RCC 7860 (cell line): Measurements from ENCODE around the gene RNF207.
A peak's percentile ranks its signal among the peaks of the same experiment; 100 is the strongest.

ENCODE experiments used
- DNase-seq: peaks from one replicate; pipeline ENCODE4 v3.0.0-alpha.2; 2015; ENCODE audit warnings: low spot score
- FAIRE-seq: peaks from 2 replicates; lab custom pipeline; 2012; peaks lifted over from hg19 to GRCh38; lab: Jason Lieb, UNC

RNF207 gene

DNA sequence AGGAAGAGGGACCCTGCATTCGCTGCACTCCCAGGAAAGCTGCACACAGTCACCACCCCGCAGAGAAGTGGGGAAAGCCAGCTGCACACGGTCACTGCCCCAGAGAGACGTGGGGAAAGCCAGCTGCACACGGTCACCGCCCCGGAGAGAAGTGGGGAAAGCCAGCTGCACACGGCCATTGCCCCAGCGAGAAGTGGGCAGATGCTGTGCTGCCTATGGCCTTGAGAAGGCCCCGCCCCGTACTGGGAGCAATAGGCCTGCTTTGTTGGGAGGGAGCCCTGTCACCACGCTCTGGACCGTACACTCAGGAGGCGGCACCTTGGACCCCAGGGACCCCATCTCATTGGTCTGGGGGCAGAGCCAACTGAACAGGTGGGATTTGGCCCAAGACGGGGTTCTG lies 59.2 kb downstream of the RNF207 start:
- DNase-seq (no peak), FAIRE-seq (no peak)

DNA sequence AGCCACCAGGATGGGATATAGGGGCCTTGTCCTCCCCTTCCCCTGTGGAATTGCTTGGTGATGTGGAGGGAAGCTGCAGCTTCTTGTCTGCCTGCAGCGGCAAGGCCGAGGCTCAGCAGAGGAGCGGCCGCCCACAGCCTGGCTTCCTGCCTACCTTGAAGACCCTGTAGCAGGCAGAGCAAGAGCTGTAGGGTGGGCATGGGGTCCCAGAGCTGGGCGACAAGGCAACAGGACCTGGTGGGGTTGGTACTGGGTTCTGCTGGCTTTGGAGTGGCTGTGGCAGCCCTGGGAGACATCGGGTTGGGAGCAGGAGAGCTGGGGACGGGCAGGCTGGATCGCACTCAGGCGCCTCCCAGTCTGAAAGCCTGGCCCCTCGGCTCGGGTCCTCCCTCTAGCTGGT lies 60.7 kb downstream of the RNF207 start:
- FAIRE-seq = no peak
- no peak for DNase-seq

DNA sequence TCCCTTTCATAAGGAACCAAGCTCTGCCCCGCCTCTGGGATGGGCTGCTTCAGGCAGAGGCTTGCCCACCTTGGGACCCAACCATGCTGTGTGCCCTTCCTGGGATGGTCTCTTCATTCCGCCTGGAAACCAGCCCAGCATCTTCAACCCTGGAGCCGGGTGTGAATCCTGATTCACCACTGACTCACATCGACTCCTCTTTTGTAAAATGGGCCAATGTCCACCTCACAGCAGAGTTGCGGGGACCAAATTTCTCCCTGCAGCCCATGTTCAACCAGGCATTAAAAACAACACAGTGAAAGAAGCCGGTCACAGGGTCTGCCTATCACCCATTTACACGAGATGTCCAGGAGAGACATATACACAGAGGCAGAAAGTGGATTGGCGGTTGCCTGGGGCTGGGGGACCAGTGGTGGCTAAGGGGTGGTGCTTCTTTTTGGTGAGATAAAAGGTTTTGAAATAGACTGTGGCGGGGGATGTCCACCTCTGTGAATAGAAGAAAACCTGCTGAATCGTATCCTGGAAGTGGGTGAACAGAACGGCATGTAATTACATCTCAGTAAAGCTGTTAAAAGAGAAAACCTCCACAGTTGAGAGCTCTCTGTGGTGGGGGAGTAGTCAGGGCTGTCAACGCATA lies 61.9 kb downstream of the RNF207 start:
- no peak for FAIRE-seq
- peak; percentile 52 for DNase-seq

DNA sequence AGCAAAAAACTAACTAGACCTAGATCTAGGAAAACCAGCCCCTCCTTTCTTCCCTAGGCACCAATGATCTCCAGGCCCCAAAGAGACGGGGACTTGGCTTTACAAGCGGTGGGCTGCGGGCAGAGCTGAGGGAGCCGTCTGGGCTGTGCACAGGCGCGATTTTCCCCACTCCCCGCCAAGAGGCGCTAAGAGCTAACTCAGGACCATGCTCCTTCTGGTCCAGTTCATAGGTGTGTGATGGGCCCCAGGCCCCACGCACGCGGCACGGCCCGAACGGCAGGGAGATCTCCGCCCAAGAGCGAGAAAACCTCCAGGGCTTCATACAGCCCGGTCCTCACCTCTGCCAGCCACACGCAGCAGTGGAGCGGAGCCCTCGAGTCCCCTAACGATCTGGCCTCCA lies 62.5 kb downstream of the RNF207 start:
- DNase-seq (no peak), FAIRE-seq (no peak)

DNA sequence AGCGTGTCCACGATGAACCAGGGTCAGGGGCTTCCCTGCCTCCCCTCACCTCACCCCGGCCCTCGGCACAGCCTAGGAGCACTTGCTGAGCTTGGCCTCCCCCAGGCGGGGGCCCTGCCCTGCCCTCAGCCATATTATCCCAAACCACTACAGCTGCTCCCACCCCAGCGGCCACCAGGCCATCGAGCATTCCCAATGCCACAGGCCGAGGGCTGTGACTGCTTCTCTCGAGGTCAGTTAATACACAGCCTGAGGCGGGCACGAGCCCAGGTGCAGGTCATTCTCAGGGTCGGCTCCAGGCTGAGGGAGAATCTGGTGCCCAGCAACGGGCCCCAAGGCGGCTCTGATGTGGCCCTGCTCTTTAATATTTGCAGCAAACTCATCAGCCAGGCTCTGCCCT lies 63.4 kb downstream of the RNF207 start:
- DNase-seq (no peak), FAIRE-seq (no peak)

DNA sequence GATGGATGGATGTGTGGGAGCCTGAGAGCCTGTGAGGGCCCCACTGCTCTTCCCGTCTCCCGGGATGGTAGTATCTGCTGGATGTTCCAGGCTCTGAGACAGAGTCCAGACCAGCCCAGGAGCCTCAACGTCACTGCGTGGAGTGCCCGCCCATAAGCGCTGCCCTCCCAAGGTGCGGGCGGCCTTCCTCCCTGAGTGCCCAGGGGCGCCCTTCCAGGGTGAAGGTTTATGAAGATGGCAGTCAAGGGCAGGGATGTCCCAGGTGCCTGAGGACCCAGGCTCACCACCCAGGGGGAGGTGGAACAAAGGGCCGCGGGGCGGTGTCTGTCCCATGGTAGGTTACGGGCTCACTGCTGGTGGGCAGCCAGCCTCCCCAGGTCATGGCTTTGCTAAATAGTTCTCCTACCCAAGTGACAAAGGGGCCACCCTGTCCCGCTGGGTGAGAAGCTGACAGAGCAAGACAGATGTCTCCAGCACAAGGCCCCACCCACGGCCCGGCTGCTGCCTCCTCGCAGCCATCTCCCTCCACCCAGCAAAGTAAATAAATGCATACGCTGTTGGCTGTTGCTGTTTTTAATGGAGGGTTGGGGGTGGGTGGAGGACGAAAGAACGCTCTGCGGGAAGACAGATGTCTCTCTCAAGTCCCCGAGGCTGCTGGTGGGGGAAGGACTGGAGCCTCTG lies 63.9 kb downstream of the RNF207 start:
- DNase-seq = no peak

DNA sequence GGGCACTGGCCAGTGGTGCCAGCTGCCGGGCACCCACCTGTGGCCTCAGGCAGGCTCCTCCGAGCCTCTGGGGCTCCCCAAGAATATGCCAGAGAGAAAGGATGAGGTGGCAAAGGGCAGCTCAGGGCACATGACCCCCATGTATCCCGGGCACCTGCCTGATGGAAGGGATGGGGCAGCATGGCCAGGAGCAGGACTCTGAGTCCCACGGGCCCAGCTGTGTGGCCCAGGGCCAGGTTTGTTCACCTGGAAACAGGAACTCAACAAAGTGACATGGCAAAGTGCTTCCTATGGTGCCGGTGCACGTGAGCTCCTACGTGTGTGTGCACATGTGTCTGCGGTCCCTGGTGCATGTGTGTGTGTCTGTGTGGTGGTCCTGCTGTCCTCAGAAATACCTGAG lies 64.5 kb downstream of the RNF207 start:
- no peak for FAIRE-seq

More for the DNA sequence above, 63.9 kb downstream of the RNF207 start:
- FAIRE-seq = no peak

More for the DNA sequence above, 64.5 kb downstream of the RNF207 start:
- no peak for DNase-seq
